Natural killer cell (primary cell): Measurements from ENCODE around the gene PTS. TPM values are rescaled to one million over a fixed set of nuclear protein-coding genes. Genes with fewer than 3 reads are reported as not detected.
"Not testable (repeated sequence)": the region's sequence is repeated elsewhere in the genome, so short reads cannot be mapped to it uniquely, and the experiment has no call there.

Experiments
- ATAC-seq, 3 donors: fragments of 150-1000 bp in 2 of 3; fragments of 200-7000 bp in 1 of 3; cut with Tn5 transposase; 1 replicate in 1 of 3; 2 replicates in 2 of 3; pipeline ENCODE4 v1.10.0; 2021; ENCODE audit warnings: mild to moderate bottlenecking in 2 of 3, moderate library complexity in 2 of 3
- DNase-seq, 2 donors: peaks; one replicate each; pipeline versions ENCODE4 v3.0.0 to v3.0.0-alpha.2; 2013 to 2021; ENCODE audit warnings: mixed read lengths in 1 of 2
- H3K27ac ChIP-seq: one replicate; pipeline ENCODE4 v1.5.1; 2013; ENCODE audit warnings: mild to moderate bottlenecking, low read length
- H3K27me3 ChIP-seq: one replicate; pipeline ENCODE4 v1.6.1; 2013; ENCODE audit warnings: low read length; ENCODE audit not compliant: control insufficient read depth, insufficient read depth
- H3K36me3 ChIP-seq: one replicate; pipeline ENCODE4 v1.6.1; 2013; ENCODE audit warnings: low read length; ENCODE audit not compliant: control insufficient read depth, insufficient read depth
- H3K4me1 ChIP-seq: one replicate; pipeline ENCODE4 v1.6.1; 2013; ENCODE audit warnings: low read length; ENCODE audit not compliant: control insufficient read depth, insufficient read depth
- H3K4me3 ChIP-seq: one replicate; pipeline ENCODE4 v1.5.1; 2013; ENCODE audit warnings: low read length
- H3K9me3 ChIP-seq: one replicate; pipeline ENCODE4 v1.6.1; 2013; ENCODE audit warnings: low read length; ENCODE audit not compliant: control insufficient read depth, insufficient read depth
- H3K27ac Mint-ChIP-seq, 2 donors: one replicate each; pipeline ENCODE4 v1.8.0; 2022; ENCODE audit warnings: mild to moderate bottlenecking in 2 of 2, mixed read lengths in 2 of 2, moderate library complexity in 1 of 2
- H3K27me3 Mint-ChIP-seq, 2 donors: one replicate each; pipeline ENCODE4 v1.8.0; 2022; ENCODE audit warnings: low read depth in 2 of 2, mixed read lengths in 2 of 2
- H3K36me3 Mint-ChIP-seq: one replicate; pipeline ENCODE4 v1.8.0; 2022; ENCODE audit warnings: mixed read lengths
- H3K4me1 Mint-ChIP-seq, 2 donors: one replicate each; pipeline ENCODE4 v1.8.0; 2022; ENCODE audit warnings: mixed read lengths in 2 of 2
- H3K4me3 Mint-ChIP-seq: one replicate; pipeline ENCODE4 v1.8.0; 2022; ENCODE audit warnings: mild to moderate bottlenecking, moderate library complexity, mixed read lengths
- H3K9me3 Mint-ChIP-seq, 2 donors: one replicate each; pipeline ENCODE4 v1.8.0; 2022; ENCODE audit warnings: mixed read lengths in 2 of 2
- CTCF ChIP-seq: fragments of 200-600 bp; IDR thresholded peaks from one replicate; pipeline ENCODE4 v1.8.0; 2022; ENCODE audit warnings: antibody characterized with exemption
- WGBS: methylation state at CpG from one replicate; pipeline ENCODE4 v1.1.7; 2013; ENCODE audit warnings: missing lambda C conversion rate; ENCODE audit not compliant: insufficient coverage; 5-methylcytosine and 5-hydroxymethylcytosine counted together
- intact Hi-C: fragments of 100-400 bp; cut with micrococcal nuclease; formaldehyde crosslinking; loops from one replicate; pipeline ENCODE4 v1.14.2; 2022
- total RNA-seq, 4 donors: library from RNA; stranded (reverse); fragments of 120-200 nt in 1 of 4; gene quantifications; one replicate each; pipeline versions ENCODE4 v1.2.3 to v1.2.4, GENCODE V29; 2013 to 2022

PTS gene
- total RNA-seq, 3 donors from 2014 or later (not counting 1 experiment from before 2014, with no cell fraction given): 86.7 to 106 (median 97.4) TPM

DNA sequence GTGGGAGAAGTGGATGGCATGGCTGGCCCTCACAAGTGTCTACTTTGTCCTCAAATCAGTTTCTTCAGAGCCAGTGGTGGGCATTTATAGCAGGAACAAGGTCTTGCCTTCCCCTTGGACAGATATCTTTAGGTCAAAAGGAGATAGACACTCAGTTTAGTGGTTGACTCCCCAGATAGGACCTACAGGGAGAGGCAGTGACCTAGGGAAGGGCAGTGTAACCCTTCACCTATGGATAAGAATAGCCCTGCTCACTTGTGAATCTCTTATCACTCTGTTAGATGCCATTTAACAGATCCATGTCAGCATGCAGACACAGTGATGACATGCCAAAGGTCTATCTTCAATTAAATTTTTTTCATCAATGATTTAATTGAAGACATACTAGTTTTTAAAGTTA lies 39.9 kb upstream of the PTS start:
- Histone ChIP-seq H3K9me3 (no peaks in the 10 kb centered on the region), H3K27me3 (no peaks in the 10 kb centered on the region), H3K36me3 (no peaks in the 10 kb centered on the region), H3K27ac (no peak overlapping the region), H3K4me1 (no peaks in the 10 kb centered on the region), H3K4me3 (no peak overlapping the region)
- DNase-seq (no peak), ATAC-seq (no peak)
- no peak overlapping the region for H3K27ac Mint-ChIP-seq
- no peaks in the 10 kb centered on the region for H3K27me3 Mint-ChIP-seq
- H3K9me3 Mint-ChIP-seq: no peaks in the 10 kb centered on the region
- no peaks in the 10 kb centered on the region for H3K36me3 Mint-ChIP-seq
- intact Hi-C loops: no loop called here
- no peak for TF ChIP-seq CTCF
- H3K4me3 Mint-ChIP-seq: no peak overlapping the region
- H3K4me1 Mint-ChIP-seq: peaks cover 6 to 14% of the 10 kb centered on the region in 2 donors

GRCh38 chr11:112195113-112195512 lies 31.1 kb upstream of the PTS start:
- H3K27me3 Mint-ChIP-seq, H3K9me3 Mint-ChIP-seq, H3K27ac Mint-ChIP-seq, H3K9me3 ChIP-seq, H3K27me3 ChIP-seq, H3K4me1 ChIP-seq, intact Hi-C loops, H3K36me3 Mint-ChIP-seq, H3K4me3 ChIP-seq, H3K4me1 Mint-ChIP-seq, ATAC-seq, H3K27ac ChIP-seq, H3K36me3 ChIP-seq, H3K4me3 Mint-ChIP-seq, DNase-seq: not testable (repeated sequence)
- WGBS: 90% methylated on average over 11 of the region's 11 CpGs

- WGBS: 80% methylated on average over 1 of the region's 2 CpGs
- Mint-ChIP-seq H3K27ac (no peak overlapping the region), H3K36me3 (no peaks in the 10 kb centered on the region), H3K9me3 (no peaks in the 10 kb centered on the region), H3K27me3 (peaks cover 0 to 3% of the 10 kb centered on the region in 2 donors), H3K4me3 (no peak overlapping the region), H3K4me1 (peaks cover 5% of the 10 kb centered on the region in 2 donors)
- intact Hi-C loops: no loop called here
- ATAC-seq: no peak
- H3K27me3 ChIP-seq: no peaks in the 10 kb centered on the region
- no peak overlapping the region for H3K27ac ChIP-seq
- TF ChIP-seq CTCF: no peak
- no peak overlapping the region for H3K4me3 ChIP-seq
- H3K36me3 ChIP-seq: no peaks in the 10 kb centered on the region
- no peaks in the 10 kb centered on the region for H3K9me3 ChIP-seq
- no peak for DNase-seq
- H3K4me1 ChIP-seq: no peaks in the 10 kb centered on the region
Observed at GRCh38 chr11:112195951-112196351, 30.3 kb upstream of the PTS start.

GRCh38 chr11:112196519-112197087 lies 29.6 kb upstream of the PTS start:
- DNase-seq (no peak), ATAC-seq (no peak)
- Histone ChIP-seq H3K27me3 (no peaks in the 10 kb centered on the region), H3K4me1 (no peaks in the 10 kb centered on the region), H3K27ac (no peak overlapping the region), H3K9me3 (no peaks in the 10 kb centered on the region), H3K36me3 (no peaks in the 10 kb centered on the region), H3K4me3 (no peak overlapping the region)
- no peak for TF ChIP-seq CTCF
- intact Hi-C loops: no loop called here
- Mint-ChIP-seq H3K4me3 (no peak overlapping the region), H3K9me3 (no peaks in the 10 kb centered on the region), H3K27me3 (peaks cover 0 to 3% of the 10 kb centered on the region in 2 donors), H3K27ac (no peak overlapping the region), H3K4me1 (peaks cover 5% of the 10 kb centered on the region in 2 donors), H3K36me3 (no peaks in the 10 kb centered on the region)
- WGBS: 97% methylated on average over 2 of the region's 2 CpGs

DNA sequence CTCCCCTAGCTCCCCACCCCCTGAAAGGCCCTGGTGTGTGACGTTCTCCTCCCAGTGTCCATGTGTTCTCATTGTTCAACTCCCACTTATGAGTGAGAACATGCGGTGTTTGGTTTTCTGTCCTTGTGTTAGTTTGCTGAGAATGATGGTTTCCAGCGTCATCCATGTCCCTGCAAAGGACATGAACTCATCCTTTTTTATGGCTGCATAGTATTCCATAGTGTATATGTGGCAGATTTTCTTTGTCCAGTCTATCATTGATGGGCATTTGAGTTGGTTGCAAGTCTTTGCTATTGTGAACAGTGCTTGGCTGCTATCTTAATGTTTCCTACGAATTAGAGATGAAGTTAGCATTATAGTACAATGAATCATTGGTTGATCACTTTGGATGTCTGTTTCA lies 27.1 kb upstream of the PTS start:
- H3K4me1 Mint-ChIP-seq, DNase-seq, H3K4me3 Mint-ChIP-seq, ATAC-seq, H3K27me3 ChIP-seq, H3K27me3 Mint-ChIP-seq, intact Hi-C loops, H3K36me3 ChIP-seq, H3K27ac Mint-ChIP-seq, H3K9me3 Mint-ChIP-seq, H3K9me3 ChIP-seq, H3K36me3 Mint-ChIP-seq, H3K4me3 ChIP-seq, H3K27ac ChIP-seq, H3K4me1 ChIP-seq: not testable (repeated sequence)
- 100% methylated on average over 2 of the region's 4 CpGs for WGBS
